Measurements from ENCODE around the gene KIAA0753.
A peak's percentile ranks its signal among the peaks of the same experiment; 100 is the strongest.

Gene KIAA0753

GRCh38 chr17:6605142-6605541, 35.4 kb downstream of the KIAA0753 start:
- Histone ChIP-seq H3K9me3 (ENCODE audit: control extremely low read depth in 1 of 5, control insufficient read depth in 4 of 5, insufficient read depth in 2 of 5, low read depth in 1 of 5, low read length in 4 of 5) (no peaks in the 10 kb centered on the region), H3K4me1 (ENCODE audit: control extremely low read depth in 1 of 4, control insufficient read depth in 4 of 4, insufficient read depth in 4 of 4, low read length in 3 of 4) (peaks cover 1 to 6% (median 2%) of the 10 kb centered on the region in 4 experiments), H3K27me3 (replicated peaks in 2 of 5; ENCODE audit: control insufficient read depth in 4 of 5, insufficient read depth in 5 of 5, low read length in 4 of 5) (no peaks in the 10 kb centered on the region), H3K27ac (ENCODE audit: insufficient read depth in 1 of 2, low read depth in 1 of 2, low read length in 2 of 2, poor library complexity in 1 of 2, severe bottlenecking in 2 of 2) (no peak overlapping the region), H3K4me3 (ENCODE audit: control insufficient read depth in 1 of 7, extremely low read depth in 1 of 7, insufficient read depth in 4 of 7, low read depth in 2 of 7, low read length in 6 of 7) (no peak overlapping the region), H3K36me3 (ENCODE audit: control insufficient read depth in 4 of 4, insufficient read depth in 4 of 4, low read length in 3 of 4) (peaks cover 15 to 75% (median 56%) of the 10 kb centered on the region in 4 experiments)
- WGBS (ENCODE audit: insufficient coverage), result 97% methylated on average over 6 of the region's 6 CpGs
- ChIA-PET POLR2A (interaction anchor here (0.7 kb wide), 1 partner anchor 59 kb away, joined by 3 read pairs; no protein-coding TSS in a partner anchor), CTCF (no interaction called here)
- no peak for DNase-seq

GRCh38 chr17:6603744-6604325, 36.7 kb downstream of the KIAA0753 start:
- peaks cover 12 to 18% (median 15%) of the 10 kb centered on the region in 4 experiments for H3K4me1 ChIP-seq (ENCODE audit: control extremely low read depth in 1 of 4, control insufficient read depth in 4 of 4, insufficient read depth in 4 of 4, low read length in 3 of 4)
- 100% methylated on average over 3 of the region's 3 CpGs for WGBS (ENCODE audit: insufficient coverage)
- H3K27me3 ChIP-seq (replicated peaks in 2 of 5; ENCODE audit: control insufficient read depth in 4 of 5, insufficient read depth in 5 of 5, low read length in 4 of 5), result no peaks in the 10 kb centered on the region
- H3K27ac ChIP-seq (ENCODE audit: insufficient read depth in 1 of 2, low read depth in 1 of 2, low read length in 2 of 2, poor library complexity in 1 of 2, severe bottlenecking in 2 of 2), result no peak overlapping the region
- POLR2A ChIA-PET, result no interaction called here
- peaks cover 11 to 67% (median 46%) of the 10 kb centered on the region in 4 experiments for H3K36me3 ChIP-seq (ENCODE audit: control insufficient read depth in 4 of 4, insufficient read depth in 4 of 4, low read length in 3 of 4)
- DNase-seq, result no peak
- no peaks in the 10 kb centered on the region for H3K9me3 ChIP-seq (ENCODE audit: control extremely low read depth in 1 of 5, control insufficient read depth in 4 of 5, insufficient read depth in 2 of 5, low read depth in 1 of 5, low read length in 4 of 5)
- CTCF ChIA-PET, result no interaction called here
- no peak overlapping the region for H3K4me3 ChIP-seq (ENCODE audit: control insufficient read depth in 1 of 7, extremely low read depth in 1 of 7, insufficient read depth in 4 of 7, low read depth in 2 of 7, low read length in 6 of 7)

- POLR2A ChIA-PET, result no interaction called here
- H3K4me3 ChIP-seq (ENCODE audit: control insufficient read depth in 1 of 7, extremely low read depth in 1 of 7, insufficient read depth in 4 of 7, low read depth in 2 of 7, low read length in 6 of 7), result no peak overlapping the region
- H3K27me3 ChIP-seq (replicated peaks in 2 of 5; ENCODE audit: control insufficient read depth in 4 of 5, insufficient read depth in 5 of 5, low read length in 4 of 5), result no peaks in the 10 kb centered on the region
- no peak for DNase-seq
- H3K27ac ChIP-seq (ENCODE audit: insufficient read depth in 1 of 2, low read depth in 1 of 2, low read length in 2 of 2, poor library complexity in 1 of 2, severe bottlenecking in 2 of 2), result no peak overlapping the region
- CTCF ChIA-PET, result interaction anchor here (1.5 kb wide), 1 partner anchor 129 kb away, joined by 3 read pairs; no protein-coding TSS in a partner anchor
- peaks cover 15 to 30% (median 24%) of the 10 kb centered on the region in 4 experiments for H3K4me1 ChIP-seq (ENCODE audit: control extremely low read depth in 1 of 4, control insufficient read depth in 4 of 4, insufficient read depth in 4 of 4, low read length in 3 of 4)
- peaks cover 6 to 64% (median 38%) of the 10 kb centered on the region in 4 experiments for H3K36me3 ChIP-seq (ENCODE audit: control insufficient read depth in 4 of 4, insufficient read depth in 4 of 4, low read length in 3 of 4)
- H3K9me3 ChIP-seq (ENCODE audit: control extremely low read depth in 1 of 5, control insufficient read depth in 4 of 5, insufficient read depth in 2 of 5, low read depth in 1 of 5, low read length in 4 of 5), result no peaks in the 10 kb centered on the region
- no CpG with 5 or more reads among the region's 2 CpGs for WGBS (ENCODE audit: insufficient coverage)
These were observed 38.4 kb downstream of the KIAA0753 start for GRCh38 chr17:6602141-6602540.

GRCh38 chr17:6599364-6599763, 41.1 kb downstream of the KIAA0753 start:
- H3K4me1 ChIP-seq (ENCODE audit: control extremely low read depth in 1 of 4, control insufficient read depth in 4 of 4, insufficient read depth in 4 of 4, low read length in 3 of 4), result peaks cover 15 to 30% (median 24%) of the 10 kb centered on the region in 4 experiments
- H3K4me3 ChIP-seq (ENCODE audit: control insufficient read depth in 1 of 7, extremely low read depth in 1 of 7, insufficient read depth in 4 of 7, low read depth in 2 of 7, low read length in 6 of 7), result peak overlapping the region in 1 of 7 experiments; percentile 29
- DNase-seq, result peak; percentile 59 to 94 (median 88)
- H3K27ac ChIP-seq (ENCODE audit: insufficient read depth in 1 of 2, low read depth in 1 of 2, low read length in 2 of 2, poor library complexity in 1 of 2, severe bottlenecking in 2 of 2), result peak overlapping the region in 1 of 2 experiments; percentile 52
- ChIA-PET POLR2A (no interaction called here), CTCF (no interaction called here)
- no peaks in the 10 kb centered on the region for H3K27me3 ChIP-seq (replicated peaks in 2 of 5; ENCODE audit: control insufficient read depth in 4 of 5, insufficient read depth in 5 of 5, low read length in 4 of 5)
- peaks cover 16 to 65% (median 33%) of the 10 kb centered on the region in 4 experiments for H3K36me3 ChIP-seq (ENCODE audit: control insufficient read depth in 4 of 4, insufficient read depth in 4 of 4, low read length in 3 of 4)
- H3K9me3 ChIP-seq (ENCODE audit: control extremely low read depth in 1 of 5, control insufficient read depth in 4 of 5, insufficient read depth in 2 of 5, low read depth in 1 of 5, low read length in 4 of 5), result no peaks in the 10 kb centered on the region

- CTCF ChIA-PET, result interaction anchor here (1.0 to 1.5 kb wide), 2 partner anchors 10 to 20 kb away, joined by 3 read pairs; no protein-coding TSS in a partner anchor
- Histone ChIP-seq H3K4me1 (ENCODE audit: control extremely low read depth in 1 of 4, control insufficient read depth in 4 of 4, insufficient read depth in 4 of 4, low read length in 3 of 4) (peaks cover 15 to 30% (median 24%) of the 10 kb centered on the region in 4 experiments), H3K27me3 (replicated peaks in 2 of 5; ENCODE audit: control insufficient read depth in 4 of 5, insufficient read depth in 5 of 5, low read length in 4 of 5) (no peaks in the 10 kb centered on the region), H3K36me3 (ENCODE audit: control insufficient read depth in 4 of 4, insufficient read depth in 4 of 4, low read length in 3 of 4) (peaks cover 14 to 61% (median 36%) of the 10 kb centered on the region in 4 experiments), H3K4me3 (ENCODE audit: control insufficient read depth in 1 of 7, extremely low read depth in 1 of 7, insufficient read depth in 4 of 7, low read depth in 2 of 7, low read length in 6 of 7) (no peak overlapping the region), H3K9me3 (ENCODE audit: control extremely low read depth in 1 of 5, control insufficient read depth in 4 of 5, insufficient read depth in 2 of 5, low read depth in 1 of 5, low read length in 4 of 5) (no peaks in the 10 kb centered on the region), H3K27ac (ENCODE audit: insufficient read depth in 1 of 2, low read depth in 1 of 2, low read length in 2 of 2, poor library complexity in 1 of 2, severe bottlenecking in 2 of 2) (no peak overlapping the region)
- POLR2A ChIA-PET, result no interaction called here
- DNase-seq, result no peak
- no CpG with 5 or more reads among the region's 1 CpG for WGBS (ENCODE audit: insufficient coverage)
These were observed 42.8 kb downstream of the KIAA0753 start for GRCh38 chr17:6597727-6598126.

GRCh38 chr17:6596941-6597340, 43.6 kb downstream of the KIAA0753 start:
- Histone ChIP-seq H3K27me3 (replicated peaks in 2 of 5; ENCODE audit: control insufficient read depth in 4 of 5, insufficient read depth in 5 of 5, low read length in 4 of 5) (no peaks in the 10 kb centered on the region), H3K4me3 (ENCODE audit: control insufficient read depth in 1 of 7, extremely low read depth in 1 of 7, insufficient read depth in 4 of 7, low read depth in 2 of 7, low read length in 6 of 7) (no peak overlapping the region), H3K36me3 (ENCODE audit: control insufficient read depth in 4 of 4, insufficient read depth in 4 of 4, low read length in 3 of 4) (peaks cover 14 to 62% (median 34%) of the 10 kb centered on the region in 4 experiments), H3K9me3 (ENCODE audit: control extremely low read depth in 1 of 5, control insufficient read depth in 4 of 5, insufficient read depth in 2 of 5, low read depth in 1 of 5, low read length in 4 of 5) (no peaks in the 10 kb centered on the region), H3K27ac (ENCODE audit: insufficient read depth in 1 of 2, low read depth in 1 of 2, low read length in 2 of 2, poor library complexity in 1 of 2, severe bottlenecking in 2 of 2) (no peak overlapping the region), H3K4me1 (ENCODE audit: control extremely low read depth in 1 of 4, control insufficient read depth in 4 of 4, insufficient read depth in 4 of 4, low read length in 3 of 4) (peaks cover 15 to 30% (median 24%) of the 10 kb centered on the region in 4 experiments)
- DNase-seq, result no peak
- ChIA-PET CTCF (interaction anchor here (1.5 kb wide), 1 partner anchor 9 kb away, joined by 3 read pairs; no protein-coding TSS in a partner anchor), POLR2A (no interaction called here)
- WGBS (ENCODE audit: insufficient coverage), result 100% methylated on average over 2 of the region's 4 CpGs

- Histone ChIP-seq H3K4me1 (ENCODE audit: control extremely low read depth in 1 of 4, control insufficient read depth in 4 of 4, insufficient read depth in 4 of 4, low read length in 3 of 4) (peaks cover 15 to 30% (median 24%) of the 10 kb centered on the region in 4 experiments), H3K27me3 (replicated peaks in 2 of 5; ENCODE audit: control insufficient read depth in 4 of 5, insufficient read depth in 5 of 5, low read length in 4 of 5) (no peaks in the 10 kb centered on the region), H3K4me3 (ENCODE audit: control insufficient read depth in 1 of 7, extremely low read depth in 1 of 7, insufficient read depth in 4 of 7, low read depth in 2 of 7, low read length in 6 of 7) (no peak overlapping the region), H3K9me3 (ENCODE audit: control extremely low read depth in 1 of 5, control insufficient read depth in 4 of 5, insufficient read depth in 2 of 5, low read depth in 1 of 5, low read length in 4 of 5) (no peaks in the 10 kb centered on the region), H3K36me3 (ENCODE audit: control insufficient read depth in 4 of 4, insufficient read depth in 4 of 4, low read length in 3 of 4) (peaks cover 18 to 62% (median 37%) of the 10 kb centered on the region in 4 experiments), H3K27ac (ENCODE audit: insufficient read depth in 1 of 2, low read depth in 1 of 2, low read length in 2 of 2, poor library complexity in 1 of 2, severe bottlenecking in 2 of 2) (no peak overlapping the region)
- ChIA-PET CTCF (no interaction called here), POLR2A (no interaction called here)
- WGBS (ENCODE audit: insufficient coverage), result 89% methylated on average over 2 of the region's 2 CpGs
- DNase-seq, result no peak
These were observed 44.0 kb downstream of the KIAA0753 start for GRCh38 chr17:6596511-6596910.

All from common myeloid progenitor, CD34-positive (primary cell).